A204.1 (cell line): ENCODE results near the gene KRT86.
"Not testable (repeated sequence)": the region's sequence is repeated elsewhere in the genome, so short reads cannot be mapped to it uniquely, and the experiment has no call there.

Experiments used
- FAIRE-seq: peaks from 2 replicates; lab custom pipeline; 2012; peaks lifted over from hg19 to GRCh38; lab: Jason Lieb, UNC

Gene KRT86

GRCh38 chr12:52294803-52295202 lies 20.4 kb downstream of the KRT86 start:
- no peak for FAIRE-seq

- no peak for FAIRE-seq
These were observed 21.2 kb downstream of the KRT86 start for GRCh38 chr12:52295663-52296062.

DNA sequence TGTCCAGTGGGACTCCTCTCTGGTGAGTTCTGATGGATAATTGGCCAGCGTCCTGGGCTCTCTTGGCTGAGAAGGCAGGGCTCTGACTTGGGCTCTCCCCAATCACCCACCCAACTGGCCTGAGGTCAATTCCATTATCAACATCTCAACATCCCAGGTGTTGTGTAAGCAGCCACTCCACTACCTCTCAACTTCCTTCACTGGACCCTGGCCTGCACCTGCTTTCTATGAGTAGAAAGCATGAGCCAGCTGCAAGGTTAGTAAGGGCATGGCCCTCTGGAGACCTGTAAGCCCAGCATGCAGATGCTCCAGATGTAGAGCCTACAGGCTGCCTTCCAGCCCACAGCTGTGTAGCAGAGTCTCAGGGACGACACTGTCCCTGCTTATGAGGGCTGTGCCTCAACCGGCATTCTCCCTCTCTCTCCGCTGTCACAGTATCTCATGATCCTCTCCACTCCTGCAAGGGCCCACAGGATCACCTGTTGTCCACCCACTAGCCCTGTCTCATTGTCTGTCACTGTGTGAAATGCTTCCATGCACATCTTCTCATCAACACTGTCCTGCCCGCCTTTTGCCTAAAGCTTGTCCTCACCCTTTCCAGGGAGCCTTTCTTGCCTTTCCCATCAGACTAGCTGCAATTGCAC lies 22.2 kb downstream of the KRT86 start:
- no peak for FAIRE-seq

GRCh38 chr12:52298677-52299190 lies 24.3 kb downstream of the KRT86 start:
- FAIRE-seq: no peak

- FAIRE-seq: no peak
These were observed 26.6 kb downstream of the KRT86 start for GRCh38 chr12:52300796-52301691.

- not testable (repeated sequence) for FAIRE-seq
These were observed 27.3 kb downstream of the KRT86 start for GRCh38 chr12:52301721-52302120.

DNA sequence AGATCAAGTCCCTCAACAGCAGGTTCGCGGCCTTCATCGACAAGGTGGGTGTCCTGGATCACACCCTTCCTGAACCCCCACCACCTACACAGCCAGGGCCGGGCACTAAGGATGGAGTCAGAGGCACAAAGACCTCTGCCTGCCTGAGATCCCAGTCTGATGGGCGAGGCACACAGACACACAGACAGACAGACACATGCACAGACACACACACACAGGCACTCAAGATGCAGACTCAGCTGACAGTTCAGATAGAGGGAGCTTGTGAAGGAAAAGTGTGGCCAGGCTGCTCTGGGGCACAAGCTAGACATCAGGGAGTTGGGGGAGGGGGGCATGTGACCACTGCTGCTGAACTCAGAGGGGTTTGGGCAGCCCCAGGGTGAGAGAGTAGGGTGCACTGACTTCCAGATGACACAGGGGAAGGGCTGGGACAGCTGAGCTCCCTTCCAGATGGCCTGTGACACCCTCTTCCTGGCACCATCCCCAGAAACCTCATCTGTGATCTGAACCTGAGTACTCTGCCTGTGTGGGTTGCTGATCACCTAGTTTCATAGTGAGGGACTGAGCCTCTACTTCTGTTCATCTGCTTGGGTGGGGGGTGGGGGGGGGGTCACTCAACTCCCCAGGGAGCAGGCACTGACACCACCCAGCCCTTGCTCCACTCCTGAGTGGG lies 27.9 kb downstream of the KRT86 start:
- FAIRE-seq: not testable (repeated sequence)

DNA sequence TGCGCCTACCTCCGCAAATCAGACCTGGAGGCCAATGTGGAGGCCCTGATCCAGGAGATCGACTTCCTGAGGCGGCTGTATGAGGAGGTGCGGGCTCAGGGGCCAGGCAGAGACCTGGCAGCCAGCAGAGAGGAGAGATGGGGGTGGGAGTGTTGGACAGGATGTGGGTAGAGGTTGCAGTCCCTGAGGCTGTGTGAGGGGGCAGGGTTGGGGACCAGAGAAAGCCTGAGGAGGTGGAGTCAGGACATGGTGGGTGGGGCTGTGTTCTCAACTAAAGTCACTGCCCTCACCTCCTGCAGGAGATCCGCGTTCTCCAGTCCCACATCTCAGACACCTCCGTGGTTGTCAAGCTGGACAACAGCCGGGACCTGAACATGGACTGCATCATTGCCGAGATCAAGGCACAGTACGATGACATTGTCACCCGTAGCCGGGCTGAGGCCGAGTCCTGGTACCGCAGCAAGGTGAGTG lies 30.5 kb downstream of the KRT86 start:
- FAIRE-seq: not testable (repeated sequence)

DNA sequence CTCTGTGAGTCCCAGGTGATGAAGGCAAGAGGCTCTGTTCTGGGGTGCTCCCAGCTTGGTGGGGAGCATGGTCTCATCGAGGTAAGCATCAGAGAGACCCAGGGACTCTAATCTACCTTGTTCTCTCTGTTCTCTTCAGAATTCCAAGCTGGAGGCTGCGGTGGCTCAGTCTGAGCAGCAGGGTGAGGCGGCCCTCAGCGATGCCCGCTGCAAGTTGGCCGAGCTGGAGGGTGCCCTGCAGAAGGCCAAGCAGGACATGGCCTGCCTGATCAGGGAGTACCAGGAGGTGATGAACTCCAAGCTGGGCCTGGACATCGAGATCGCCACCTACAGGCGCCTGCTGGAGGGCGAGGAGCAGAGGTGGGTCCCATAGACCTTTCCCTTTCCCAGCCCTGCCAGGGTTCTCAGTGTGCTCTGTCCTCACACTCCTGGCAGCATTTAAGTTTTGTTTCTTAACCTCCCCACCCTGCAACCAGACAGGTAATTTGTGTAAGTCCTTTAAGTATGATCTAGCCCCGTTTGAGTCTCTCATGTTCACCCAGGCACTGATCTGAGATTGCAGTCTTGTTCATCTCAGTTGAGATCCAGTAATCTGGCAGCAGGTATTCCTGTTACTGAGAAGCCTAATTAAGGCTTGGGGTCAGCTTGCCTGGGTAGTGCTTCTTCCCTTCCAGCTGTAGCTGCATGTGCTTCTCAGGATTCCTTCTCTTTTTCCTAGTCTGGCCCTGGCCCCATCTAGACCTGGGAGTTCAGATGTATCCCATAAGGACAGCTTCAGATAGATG lies 31.7 kb downstream of the KRT86 start:
- no peak for FAIRE-seq

GRCh38 chr12:52306731-52307130 lies 32.3 kb downstream of the KRT86 start:
- no peak for FAIRE-seq

- no peak for FAIRE-seq
These were observed 33.7 kb downstream of the KRT86 start for GRCh38 chr12:52307836-52308805.

GRCh38 chr12:52308806-52309425 lies 34.5 kb downstream of the KRT86 start:
- FAIRE-seq: no peak

DNA sequence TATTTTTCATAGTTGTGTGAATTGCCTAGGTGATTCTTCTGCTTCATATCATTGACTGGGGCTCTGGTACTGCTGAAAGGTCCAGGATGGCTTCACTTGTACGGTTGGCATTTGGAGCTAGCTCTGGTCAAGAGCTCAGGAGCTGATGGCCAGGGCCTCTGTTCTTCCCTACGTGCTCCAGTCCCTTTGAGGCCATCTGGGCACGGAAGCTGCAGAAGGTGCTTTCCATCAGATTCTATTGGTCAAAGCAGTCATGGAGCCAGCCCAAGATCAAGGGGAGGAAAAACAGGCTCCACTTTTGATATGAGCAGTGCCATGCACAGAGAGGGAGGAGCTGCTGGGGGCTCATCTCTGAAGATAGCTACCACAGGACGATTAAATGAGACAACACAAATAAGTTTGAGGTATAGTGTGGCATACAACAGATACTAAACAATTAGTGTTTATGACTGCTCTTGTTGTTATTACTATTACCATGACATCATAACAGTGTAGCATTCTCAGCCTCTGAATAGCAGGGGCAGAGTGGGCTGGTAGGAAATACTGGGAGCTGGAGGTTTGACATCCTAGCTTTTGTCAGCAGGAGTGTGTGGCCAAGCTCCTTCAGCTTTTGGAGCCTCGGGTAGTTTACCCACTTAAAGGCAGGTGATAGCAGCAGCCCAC lies 36.3 kb downstream of the KRT86 start:
- no peak for FAIRE-seq

DNA sequence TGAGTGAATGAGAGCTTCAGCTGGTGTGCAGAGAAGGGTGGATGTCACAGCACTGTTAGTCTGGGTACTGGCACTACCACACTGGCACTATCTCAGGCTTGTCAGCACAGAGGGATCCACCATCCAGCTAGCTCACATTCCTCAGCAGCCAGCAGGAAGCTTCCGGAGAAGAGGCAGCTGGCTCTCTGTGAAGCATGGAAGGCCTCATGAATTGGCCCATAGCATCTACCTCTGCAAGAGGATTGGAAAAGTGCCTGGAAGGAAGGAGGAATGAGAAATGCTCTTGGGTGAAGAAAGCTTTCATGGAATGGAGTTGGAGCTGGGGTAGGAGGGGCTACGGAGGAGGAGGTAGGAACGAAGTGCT lies 36.8 kb downstream of the KRT86 start:
- no peak for FAIRE-seq

DNA sequence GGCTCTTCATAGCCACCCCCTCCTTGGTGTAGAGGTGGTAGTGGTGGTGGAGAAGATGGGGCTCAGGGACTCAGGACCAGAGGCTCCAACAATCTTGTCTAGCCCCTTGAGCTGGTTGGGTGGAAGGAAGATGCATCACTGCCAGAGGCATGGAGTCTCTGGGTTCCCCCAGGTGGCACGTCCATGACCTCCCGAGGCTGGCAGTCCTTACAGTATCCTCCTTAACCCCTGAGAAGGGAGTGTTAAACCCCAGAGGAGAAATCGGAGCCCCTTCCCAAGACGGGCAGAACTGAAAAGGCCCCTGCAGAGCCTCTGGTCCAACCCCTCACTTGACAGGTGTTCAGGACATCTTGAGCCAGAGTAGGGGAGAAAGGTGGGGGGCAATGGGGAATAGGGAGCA lies 37.6 kb downstream of the KRT86 start:
- no peak for FAIRE-seq

GRCh38 chr12:52313461-52313860 lies 39.0 kb downstream of the KRT86 start:
- FAIRE-seq: no peak

DNA sequence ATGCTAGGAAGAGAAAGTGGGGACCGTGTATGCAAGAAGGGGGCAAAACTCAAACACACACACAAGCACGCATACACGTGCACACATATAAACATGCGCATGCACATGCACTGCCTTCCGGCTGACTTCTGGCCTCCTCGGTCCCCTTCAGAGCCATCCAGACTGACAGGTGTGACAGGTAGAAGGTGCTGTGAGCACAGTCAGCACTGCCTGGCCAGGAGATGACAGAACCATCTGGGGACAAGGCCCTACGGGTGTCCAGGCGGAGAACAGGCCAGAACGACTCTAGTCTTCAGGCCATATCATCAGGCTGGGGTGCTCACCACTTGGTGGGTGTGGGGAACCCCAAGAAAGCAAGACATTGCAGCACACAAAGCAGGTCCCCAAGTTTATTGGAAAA lies 39.5 kb downstream of the KRT86 start:
- FAIRE-seq: no peak

GRCh38 chr12:52314511-52314910 lies 40.1 kb downstream of the KRT86 start:
- no peak for FAIRE-seq

DNA sequence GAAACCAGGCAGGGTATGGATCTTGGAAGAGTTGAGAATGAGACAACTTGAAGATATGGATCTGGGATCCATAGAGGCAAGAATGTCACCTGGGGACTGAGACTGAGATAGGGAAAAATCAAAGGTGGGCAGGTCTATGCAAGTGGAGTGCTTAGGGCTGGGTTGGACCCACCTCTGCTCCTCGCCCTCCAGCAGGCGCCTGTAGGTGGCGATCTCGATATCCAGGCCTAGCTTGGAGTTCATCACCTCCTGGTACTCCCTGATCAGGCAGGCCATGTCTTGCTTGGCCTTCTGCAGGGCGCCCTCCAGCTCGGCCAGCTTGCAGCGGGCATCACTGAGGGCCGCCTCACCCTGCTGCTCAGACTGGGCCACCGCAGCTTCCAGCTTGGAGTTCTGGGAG lies 41.3 kb downstream of the KRT86 start:
- not testable (repeated sequence) for FAIRE-seq

DNA sequence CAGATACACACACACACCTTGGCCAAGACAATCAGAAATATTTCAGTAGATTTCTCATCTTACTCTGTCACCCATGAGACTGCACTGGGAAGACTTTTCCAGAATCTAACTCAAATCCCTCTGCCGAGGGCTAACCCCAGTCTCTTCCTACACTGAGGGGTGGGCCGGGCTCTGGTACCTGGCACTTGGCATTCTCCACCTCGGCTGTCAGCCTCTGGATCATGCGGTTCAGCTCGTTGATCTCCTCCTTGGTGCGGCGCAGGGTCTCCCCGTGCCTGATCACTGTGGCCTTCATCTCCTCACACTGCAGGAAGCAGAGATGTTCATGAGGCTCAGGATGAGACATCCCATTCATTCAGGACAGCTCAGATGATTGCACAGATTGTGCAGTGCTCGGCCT lies 41.8 kb downstream of the KRT86 start:
- no peak for FAIRE-seq
